ENCODE measurements around the gene TRPV4.

Gene TRPV4

DNA sequence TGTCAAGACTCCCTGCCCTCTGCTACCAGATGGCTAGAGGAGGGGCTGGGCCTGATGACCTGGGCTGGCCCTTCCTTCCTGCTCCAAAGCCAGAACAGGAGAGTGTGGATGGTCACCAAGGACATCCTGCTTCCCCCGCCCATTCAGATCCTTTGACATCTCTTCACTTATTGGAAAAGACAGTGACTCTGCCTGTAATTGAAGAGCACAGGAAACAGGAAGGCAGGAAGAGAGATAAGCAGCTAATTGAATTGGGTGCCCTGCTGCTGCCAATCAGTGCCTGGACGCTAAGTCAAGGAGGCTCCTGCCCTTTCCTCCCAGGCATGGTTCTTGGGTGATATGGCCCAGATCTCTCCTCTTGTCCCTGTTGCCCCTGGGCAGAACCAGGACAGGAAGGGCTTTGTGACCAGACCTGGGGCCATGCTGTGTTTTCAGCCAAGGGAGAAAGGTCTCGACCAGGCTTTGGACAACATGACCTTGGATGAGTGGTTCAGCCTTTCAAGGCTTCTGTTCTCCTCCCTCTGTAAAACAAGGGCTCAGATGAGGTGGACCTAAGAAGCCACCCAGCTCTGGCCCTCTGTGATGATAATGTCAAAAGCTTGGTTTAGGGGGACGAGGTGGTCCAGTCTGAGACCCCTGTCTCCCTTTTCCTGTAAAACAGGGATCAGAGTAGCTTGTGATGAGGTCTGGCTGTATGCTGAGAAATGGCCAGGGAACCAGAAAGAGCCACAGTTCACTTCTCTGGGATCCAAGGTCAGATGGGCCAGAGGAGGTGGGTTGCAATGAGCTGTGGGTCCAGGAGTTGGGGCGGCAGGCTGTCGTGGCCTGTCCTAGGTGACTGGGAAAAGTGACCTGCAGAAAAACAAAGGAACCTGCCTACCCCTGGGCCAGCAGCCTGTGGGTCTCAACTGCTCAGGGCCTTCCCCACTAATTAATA lies 80.8 kb downstream of the TRPV4 start:
- no peak overlapping the region for H3K4me3 ChIP-seq (ENCODE audit: low read depth, low read length)
- no peak for DNase-seq (ENCODE audit: low read depth)
- TF ChIP-seq, protein P1, sequence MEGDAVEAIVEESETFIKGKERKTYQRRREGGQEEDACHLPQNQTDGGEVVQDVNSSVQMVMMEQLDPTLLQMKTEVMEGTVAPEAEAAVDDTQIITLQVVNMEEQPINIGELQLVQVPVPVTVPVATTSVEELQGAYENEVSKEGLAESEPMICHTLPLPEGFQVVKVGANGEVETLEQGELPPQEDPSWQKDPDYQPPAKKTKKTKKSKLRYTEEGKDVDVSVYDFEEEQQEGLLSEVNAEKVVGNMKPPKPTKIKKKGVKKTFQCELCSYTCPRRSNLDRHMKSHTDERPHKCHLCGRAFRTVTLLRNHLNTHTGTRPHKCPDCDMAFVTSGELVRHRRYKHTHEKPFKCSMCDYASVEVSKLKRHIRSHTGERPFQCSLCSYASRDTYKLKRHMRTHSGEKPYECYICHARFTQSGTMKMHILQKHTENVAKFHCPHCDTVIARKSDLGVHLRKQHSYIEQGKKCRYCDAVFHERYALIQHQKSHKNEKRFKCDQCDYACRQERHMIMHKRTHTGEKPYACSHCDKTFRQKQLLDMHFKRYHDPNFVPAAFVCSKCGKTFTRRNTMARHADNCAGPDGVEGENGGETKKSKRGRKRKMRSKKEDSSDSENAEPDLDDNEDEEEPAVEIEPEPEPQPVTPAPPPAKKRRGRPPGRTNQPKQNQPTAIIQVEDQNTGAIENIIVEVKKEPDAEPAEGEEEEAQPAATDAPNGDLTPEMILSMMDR (IDR thresholded peaks at IDR 0.05; ENCODE audit: control insufficient read depth, extremely low read depth, insufficient read depth), result no peak

DNA sequence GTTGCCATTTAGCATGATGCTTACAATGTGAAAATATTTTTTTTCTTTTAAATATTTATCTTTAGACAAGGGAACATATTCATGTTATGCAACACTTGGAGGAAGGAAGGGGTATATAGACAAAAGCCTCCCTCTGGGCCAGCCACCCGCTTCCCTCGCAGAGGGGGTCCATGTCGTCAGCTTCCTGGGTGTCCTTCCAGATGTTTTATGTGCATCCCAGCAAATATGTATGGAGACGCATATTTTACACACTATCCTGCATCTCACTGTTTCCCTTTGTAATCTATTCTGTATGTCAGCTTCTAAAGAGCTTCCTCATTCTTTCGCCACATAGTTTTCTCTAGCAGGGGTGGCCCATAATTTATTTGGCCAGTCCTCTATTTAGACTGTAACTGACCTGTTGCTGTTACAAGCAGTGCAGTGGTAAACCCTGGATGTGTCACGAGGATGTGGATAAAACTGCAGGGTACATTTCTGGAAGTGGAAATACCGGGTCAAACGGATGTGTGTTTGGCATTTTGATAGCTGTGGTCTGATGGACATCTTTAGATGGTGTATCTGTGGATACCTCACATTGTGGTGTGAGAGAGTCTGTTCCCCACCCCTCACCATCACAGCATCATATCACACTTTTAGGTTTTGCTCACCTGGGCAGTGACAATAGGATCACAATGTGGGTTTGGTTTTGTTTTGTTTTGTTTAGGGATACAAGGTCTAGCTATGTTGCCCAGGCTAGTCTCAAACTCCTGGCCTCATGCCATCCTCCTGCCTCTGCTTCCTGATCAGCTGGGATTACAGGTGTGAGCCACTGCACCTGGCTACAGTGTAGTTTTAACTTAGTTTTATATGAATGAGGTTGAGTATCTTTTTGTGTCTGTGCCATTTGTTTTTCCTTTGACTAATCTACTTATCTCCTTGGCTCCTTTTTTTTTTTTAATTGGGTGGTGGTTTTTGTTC lies 87.9 kb downstream of the TRPV4 start:
- peak; percentile 13 for DNase-seq (ENCODE audit: low read depth)
- TF ChIP-seq, protein P1 (IDR thresholded peaks at IDR 0.05; ENCODE audit: control insufficient read depth, extremely low read depth, insufficient read depth), result no peak

DNA sequence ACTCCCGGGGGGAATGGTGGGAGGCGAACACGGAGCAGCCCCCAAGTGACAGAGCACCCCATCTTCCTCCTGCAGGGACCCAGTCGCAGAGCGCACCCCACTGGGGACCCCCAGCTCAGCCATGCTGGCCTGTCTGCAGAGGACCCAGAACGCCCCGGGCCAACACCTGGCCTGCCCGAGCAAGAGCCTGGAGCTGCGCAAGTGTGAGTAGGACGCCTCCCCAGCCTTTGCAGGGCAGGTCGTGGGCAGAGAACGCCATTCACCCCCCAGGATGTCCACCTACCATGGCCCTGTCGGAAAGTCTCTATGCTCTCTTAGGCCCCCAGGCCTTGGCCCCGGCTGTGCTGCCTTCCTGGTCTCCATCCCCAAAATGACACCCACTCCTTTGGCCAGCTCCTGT lies 89.2 kb downstream of the TRPV4 start:
- no peak for DNase-seq (ENCODE audit: low read depth)
- no peak overlapping the region for H3K4me3 ChIP-seq (ENCODE audit: low read depth, low read length)
- TF ChIP-seq, protein P1 (IDR thresholded peaks at IDR 0.05; ENCODE audit: control insufficient read depth, extremely low read depth, insufficient read depth), result no peak

More for the DNA sequence above, 87.9 kb downstream of the TRPV4 start:
- H3K4me3 ChIP-seq (ENCODE audit: low read depth, low read length), result no peak overlapping the region

DNA sequence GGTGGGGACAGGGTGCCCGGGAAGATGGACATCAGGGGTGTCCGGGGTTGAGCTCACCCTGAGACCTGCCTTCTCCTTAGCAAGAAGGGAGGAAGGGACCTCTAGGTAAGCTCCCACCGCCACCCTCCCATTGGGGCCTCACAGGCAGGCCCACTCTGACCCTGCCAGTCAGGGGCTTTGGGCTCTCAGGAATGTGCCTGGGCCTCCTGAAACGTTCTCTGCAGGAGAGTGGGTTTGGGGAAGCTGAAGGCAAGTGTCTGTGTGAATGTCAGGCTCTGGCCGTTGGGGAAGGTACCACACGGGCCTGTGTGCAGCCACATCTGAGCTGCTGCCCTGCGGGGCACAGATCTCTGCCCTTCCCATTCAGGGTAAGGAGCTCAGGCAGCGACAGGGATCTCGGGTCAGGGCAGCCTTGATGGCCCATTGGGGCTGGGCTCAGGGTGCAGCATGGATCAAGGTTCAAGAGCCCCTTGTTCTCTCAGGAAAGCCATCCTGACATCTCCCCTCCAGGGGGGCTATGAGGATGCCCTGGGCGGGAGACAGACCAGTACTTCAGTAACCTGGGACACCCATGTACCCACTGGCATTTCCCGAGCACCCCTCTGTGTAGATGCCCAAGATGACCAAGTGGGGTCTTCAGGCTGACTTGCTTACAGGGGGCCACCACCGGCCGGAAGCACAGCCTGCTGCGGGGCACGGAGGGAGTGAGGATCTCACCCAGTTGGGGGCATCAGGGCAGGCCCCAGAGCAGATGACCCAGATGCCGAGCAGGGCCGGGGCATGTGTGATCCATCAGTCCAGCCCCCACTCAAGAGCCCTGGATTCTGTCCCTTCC lies 89.9 kb downstream of the TRPV4 start:
- TF ChIP-seq, protein P1 (IDR thresholded peaks at IDR 0.05; ENCODE audit: control insufficient read depth, extremely low read depth, insufficient read depth), result no peak
- DNase-seq (ENCODE audit: low read depth), result no peak
- H3K4me3 ChIP-seq (ENCODE audit: low read depth, low read length), result no peak overlapping the region

DNA sequence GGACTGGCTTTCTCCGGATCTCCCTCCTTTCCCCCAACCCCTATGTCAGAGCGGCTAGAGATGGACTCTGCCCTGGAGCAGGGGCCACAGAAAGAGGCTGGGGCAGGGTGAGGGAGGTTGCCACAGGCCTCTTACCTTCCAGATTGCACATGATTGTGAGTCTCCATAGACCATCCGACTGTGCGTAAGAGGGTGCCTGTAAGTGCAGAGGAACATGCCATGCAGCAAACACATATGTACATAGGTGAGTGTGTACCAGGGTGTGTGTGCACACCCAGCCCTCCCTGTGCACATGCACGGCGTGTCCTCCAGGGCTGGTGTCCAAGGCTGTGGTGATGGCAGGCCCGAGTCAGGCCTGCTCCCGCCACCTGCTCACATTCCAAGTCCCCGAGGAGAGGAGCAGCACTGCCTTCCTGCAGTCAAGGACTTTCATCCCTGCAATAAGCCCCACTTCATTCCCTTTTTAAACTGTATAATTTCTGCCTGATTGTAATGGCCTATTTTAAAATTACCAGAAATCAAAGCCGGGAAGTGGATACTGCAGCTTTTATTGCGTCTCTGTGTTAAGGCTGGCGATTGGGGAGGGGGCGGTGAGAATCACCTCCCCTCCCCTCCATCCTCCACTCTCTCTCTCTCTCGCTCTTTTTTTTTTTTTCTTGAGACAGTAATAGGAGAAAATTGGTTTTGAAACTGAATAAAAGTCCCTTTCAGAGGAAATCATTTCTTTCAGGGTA lies 91.1 kb downstream of the TRPV4 start:
- no peak for DNase-seq (ENCODE audit: low read depth)
- no peak overlapping the region for H3K4me3 ChIP-seq (ENCODE audit: low read depth, low read length)
- TF ChIP-seq, protein P1 (IDR thresholded peaks at IDR 0.05; ENCODE audit: control insufficient read depth, extremely low read depth, insufficient read depth), result no peak

Measured in LNCaP clone FGC (cell line).